SK-N-SH (cell line): Measurements from ENCODE around the gene UCMA. TPM values are rescaled to one million over a fixed set of nuclear protein-coding genes. Genes with fewer than 3 reads are reported as not detected.

Source experiments
- CTCF ChIA-PET: fragments of 300-600, 350-600 bp; formaldehyde crosslinking; extraction: SDS; loops from one replicate; lab custom pipeline; 2021; lab: Yijun Ruan, JAX
- POLR2A ChIA-PET: fragments of 350-600 bp; sonication (Branson Sonifier 250); formaldehyde crosslinking; extraction: SDS; loops from one replicate; lab custom pipeline; 2020; ENCODE audit warnings: antibody characterized with exemption, inconsistent platforms; lab: Yijun Ruan, JAX
- DNase-seq: peaks from one replicate; pipeline ENCODE4 v3.0.0; 2012
- H2AFZ ChIP-seq: fragments of 200-600 bp; sonication (generic); 2 replicates; pipeline ENCODE4 v1.8.1; 2016; ENCODE audit warnings: antibody characterized with exemption, mild to moderate bottlenecking, low read depth
- H3F3A ChIP-seq: fragments of 200-600 bp; sonication (generic); replicated peaks from 2 replicates; pipeline ENCODE3; 2016; ENCODE audit warnings: antibody characterized with exemption, mild to moderate bottlenecking; ENCODE audit not compliant: insufficient read depth
- H3K27ac ChIP-seq, 2 experiments: fragments of 200-500 bp in 1 of 2; fragments of 200-600 bp in 1 of 2; sonication (Bioruptor generic) in 1 of 2; sonication (generic), shearing (Covaris generic) in 1 of 2; 2 replicates each; pipeline versions ENCODE4 v1.5.1 to v1.6.1; 2014 to 2016; ENCODE audit warnings: low read depth in 2 of 2, inconsistent platforms in 1 of 2, low read length in 1 of 2, mild to moderate bottlenecking in 1 of 2, mixed read lengths in 1 of 2
- H3K27me3 ChIP-seq: fragments of 200-600 bp; sonication (generic), shearing (Covaris generic); 2 replicates; pipeline ENCODE4 v1.6.1; 2016; ENCODE audit warnings: mixed run types; ENCODE audit not compliant: insufficient read depth
- H3K36me3 ChIP-seq, 2 experiments: fragments of 200-500 bp in 1 of 2; fragments of 200-600 bp in 1 of 2; sonication (Bioruptor generic) in 1 of 2; sonication (generic) in 1 of 2; replicated peaks in 1 of 2; 2 replicates each; pipeline versions ENCODE3 to v1.5.1; 2014 to 2016; ENCODE audit warnings: low read length in 1 of 2, mild to moderate bottlenecking in 1 of 2; ENCODE audit not compliant: insufficient read depth in 2 of 2, control insufficient read depth in 1 of 2
- H3K4me1 ChIP-seq, 2 experiments: fragments of 200-500 bp in 1 of 2; fragments of 200-600 bp in 1 of 2; sonication (Bioruptor generic) in 1 of 2; sonication (generic), shearing (Covaris generic) in 1 of 2; 2 replicates each; pipeline versions ENCODE4 v1.5.1 to v1.6.1; 2014 to 2016; ENCODE audit warnings: low read depth in 1 of 2, low read length in 1 of 2, mixed run types in 1 of 2; ENCODE audit not compliant: insufficient read depth in 2 of 2, control insufficient read depth in 1 of 2
- H3K4me2 ChIP-seq: fragments of 200-600 bp; sonication (generic), shearing (Covaris generic); 2 replicates; pipeline ENCODE4 v1.6.1; 2017; ENCODE audit warnings: mixed run types
- H3K4me3 ChIP-seq, 2 experiments: fragments of 200-500 bp in 1 of 2; fragments of 200-600 bp in 1 of 2; sonication (Bioruptor generic) in 1 of 2; sonication (generic), shearing (Covaris generic) in 1 of 2; 2 replicates each; pipeline versions ENCODE4 v1.5.1 to v1.8.1; 2014 to 2016; ENCODE audit warnings: low read depth in 2 of 2, inconsistent platforms in 1 of 2, low read length in 1 of 2, mild to moderate bottlenecking in 1 of 2, mixed read lengths in 1 of 2, moderate library complexity in 1 of 2
- H3K79me2 ChIP-seq: fragments of 200-600 bp; sonication (generic); 2 replicates; pipeline ENCODE4 v1.8.1; 2017; ENCODE audit warnings: mild to moderate bottlenecking; ENCODE audit not compliant: insufficient read depth
- H3K9ac ChIP-seq: fragments of 200-600 bp; sonication (generic); 2 replicates; pipeline ENCODE4 v1.6.1; 2017; ENCODE audit warnings: mixed run types
- H3K9me2 ChIP-seq: fragments of 200-600 bp; sonication (generic); 2 replicates; pipeline ENCODE4 v1.6.1; 2017; ENCODE audit warnings: mixed run types
- H3K9me3 ChIP-seq: fragments of 200-600 bp; sonication (generic); 2 replicates; pipeline ENCODE4 v1.6.1; 2017; ENCODE audit warnings: mixed run types, mild to moderate bottlenecking, moderate library complexity
- H4K20me1 ChIP-seq: fragments of 200-600 bp; sonication (generic); 2 replicates; pipeline ENCODE4 v1.6.1; 2017; ENCODE audit warnings: mild to moderate bottlenecking, mixed run types; ENCODE audit not compliant: insufficient read depth
- CHD2 ChIP-seq: fragments of 150-350 bp; IDR thresholded peaks from 2 replicates; pipeline ENCODE4 v1.6.1; 2018; ENCODE audit warnings: low read length; ENCODE audit not compliant: partially characterized antibody
- ELF1 ChIP-seq: IDR thresholded peaks from 2 replicates; pipeline ENCODE4 v1.4.0; 2012
- FOXJ3 ChIP-seq: sonication (generic); formaldehyde crosslinking; IDR thresholded peaks from 2 replicates; pipeline ENCODE4 v1.5.1; 2020; ENCODE audit warnings: mild to moderate bottlenecking, missing genetic modification reagents
- GABPA ChIP-seq: IDR thresholded peaks from 2 replicates; pipeline ENCODE4 v1.4.0; 2012; ENCODE audit warnings: low read depth, mild to moderate bottlenecking
- MAX ChIP-seq: IDR thresholded peaks from 2 replicates; pipeline ENCODE4 v1.4.0; 2012; ENCODE audit warnings: low read depth
- MEF2A ChIP-seq: IDR thresholded peaks from 2 replicates; pipeline ENCODE4 v1.4.0; 2012; ENCODE audit warnings: low read depth, borderline replicate concordance
- NFIC ChIP-seq: IDR thresholded peaks from 2 replicates; pipeline ENCODE4 v1.4.0; 2012; ENCODE audit warnings: borderline replicate concordance
- NRF1 ChIP-seq: IDR thresholded peaks from 2 replicates; pipeline ENCODE4 v1.6.1; 2012; ENCODE audit warnings: low read depth, mild to moderate bottlenecking, low read length
- RAD21 ChIP-seq: IDR thresholded peaks from 2 replicates; pipeline ENCODE4 v1.6.1; 2012; ENCODE audit warnings: mild to moderate bottlenecking, low read length
- SIN3A ChIP-seq: IDR thresholded peaks from 2 replicates; pipeline ENCODE4 v1.6.1; 2012; ENCODE audit warnings: low read depth, mild to moderate bottlenecking, low read length, moderate library complexity, borderline replicate concordance
- SMC3 ChIP-seq: IDR thresholded peaks from 2 replicates; pipeline ENCODE4 v1.6.1; 2012; ENCODE audit warnings: low read depth, low read length, improper control_type of control experiment
- TAF1 ChIP-seq: IDR thresholded peaks from 2 replicates; pipeline ENCODE4 v1.6.1; 2012; ENCODE audit warnings: low read depth, mild to moderate bottlenecking, low read length, moderate library complexity, borderline replicate concordance
- USF2 ChIP-seq: fragments of 150-350 bp; IDR thresholded peaks from 2 replicates; pipeline ENCODE4 v1.6.1; 2017; ENCODE audit warnings: antibody characterized with exemption, low read length, low read depth, borderline replicate concordance
- YY1 ChIP-seq: IDR thresholded peaks from 2 replicates; pipeline ENCODE4 v1.4.0; 2012; ENCODE audit warnings: low read depth, mild to moderate bottlenecking
- ZBTB33 ChIP-seq: IDR thresholded peaks from 2 replicates; pipeline ENCODE4 v1.4.0; 2012; ENCODE audit warnings: low read depth, borderline replicate concordance
- WGBS: methylation state at CpG from one replicate; pipeline ENCODE4 v1.1.6; 2017; ENCODE audit warnings: low lambda C conversion rate; 5-methylcytosine and 5-hydroxymethylcytosine counted together
- polyA plus RNA-seq, 3 experiments: library from polyadenylated mRNA; depleted of rRNA; stranded (reverse); fragments of >200 nt; gene quantifications; 2 replicates each; pipeline ENCODE4 v1.2.3, GENCODE V29; 2012
- TF ChIP-seq, protein P1 (sequence below): fragments of 150-350 bp; IDR thresholded peaks from 2 replicates; pipeline ENCODE4 v1.6.1; 2016; ENCODE audit warnings: mild to moderate bottlenecking, low read depth, low read length

The UCMA gene
- polyA plus RNA-seq, 1 of the 3 experiments (the other 2 are of a cell fraction) = not detected

- CTCF ChIA-PET = no interaction called here
These were observed 28.3 kb upstream of the UCMA start for GRCh38 chr10:13262433-13262832.

More at GRCh38 chr10:13262433-13262832, 28.3 kb upstream of the UCMA start:
- Histone ChIP-seq H3K4me3 (no peak overlapping the region), H3K27ac (no peak overlapping the region), H3K9me2 (no peaks in the 10 kb centered on the region), H3F3A (no peaks in the 10 kb centered on the region), H4K20me1 (no peaks in the 10 kb centered on the region), H3K9me3 (no peaks in the 10 kb centered on the region), H2AFZ (no peak overlapping the region), H3K9ac (no peak overlapping the region), H3K79me2 (no peaks in the 10 kb centered on the region), H3K4me2 (no peak overlapping the region), H3K4me1 (no peaks in the 10 kb centered on the region), H3K36me3 (no peaks in the 10 kb centered on the region), H3K27me3 (no peaks in the 10 kb centered on the region)
- 65% methylated on average over 1 of the region's 1 CpG for WGBS
- no peak for DNase-seq
- no peak for TF ChIP-seq NFIC
- TF ChIP-seq ZBTB33 = no peak
- no peak for TF ChIP-seq MAX
- TF ChIP-seq TAF1 = no peak
- no peak for TF ChIP-seq GABPA
- no peak for TF ChIP-seq ELF1
- no peak for TF ChIP-seq YY1
- no peak for TF ChIP-seq USF2
- TF ChIP-seq SIN3A = no peak
- TF ChIP-seq FOXJ3 = no peak
- no peak for TF ChIP-seq RAD21
- TF ChIP-seq CHD2 = no peak
- no peak for TF ChIP-seq SMC3
- TF ChIP-seq, protein P1, sequence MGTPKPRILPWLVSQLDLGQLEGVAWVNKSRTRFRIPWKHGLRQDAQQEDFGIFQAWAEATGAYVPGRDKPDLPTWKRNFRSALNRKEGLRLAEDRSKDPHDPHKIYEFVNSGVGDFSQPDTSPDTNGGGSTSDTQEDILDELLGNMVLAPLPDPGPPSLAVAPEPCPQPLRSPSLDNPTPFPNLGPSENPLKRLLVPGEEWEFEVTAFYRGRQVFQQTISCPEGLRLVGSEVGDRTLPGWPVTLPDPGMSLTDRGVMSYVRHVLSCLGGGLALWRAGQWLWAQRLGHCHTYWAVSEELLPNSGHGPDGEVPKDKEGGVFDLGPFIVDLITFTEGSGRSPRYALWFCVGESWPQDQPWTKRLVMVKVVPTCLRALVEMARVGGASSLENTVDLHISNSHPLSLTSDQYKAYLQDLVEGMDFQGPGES = no peak
- TF ChIP-seq MEF2A = no peak
- TF ChIP-seq NRF1 = no peak
- POLR2A ChIA-PET = no interaction called here
